ENCODE results near the gene PXDC1.

The PXDC1 gene

GRCh38 chr6:3712827-3713665 is 38.5 kb downstream of the PXDC1 start:
- no peak overlapping the region for H3K4me3 ChIP-seq (ENCODE audit: low read depth, low read length)
- TF ChIP-seq, protein P1, sequence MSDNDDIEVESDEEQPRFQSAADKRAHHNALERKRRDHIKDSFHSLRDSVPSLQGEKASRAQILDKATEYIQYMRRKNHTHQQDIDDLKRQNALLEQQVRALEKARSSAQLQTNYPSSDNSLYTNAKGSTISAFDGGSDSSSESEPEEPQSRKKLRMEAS (IDR thresholded peaks at IDR 0.05; ENCODE audit: low read depth, low read length) = no peak
- TF ChIP-seq POLR2A (IDR thresholded peaks at IDR 0.05; ENCODE audit: extremely low read depth, insufficient read length) (no peak), MYC (IDR thresholded peaks at IDR 0.05; ENCODE audit: low read depth, low read length) (no peak)
- TF ChIP-seq, protein P2, sequence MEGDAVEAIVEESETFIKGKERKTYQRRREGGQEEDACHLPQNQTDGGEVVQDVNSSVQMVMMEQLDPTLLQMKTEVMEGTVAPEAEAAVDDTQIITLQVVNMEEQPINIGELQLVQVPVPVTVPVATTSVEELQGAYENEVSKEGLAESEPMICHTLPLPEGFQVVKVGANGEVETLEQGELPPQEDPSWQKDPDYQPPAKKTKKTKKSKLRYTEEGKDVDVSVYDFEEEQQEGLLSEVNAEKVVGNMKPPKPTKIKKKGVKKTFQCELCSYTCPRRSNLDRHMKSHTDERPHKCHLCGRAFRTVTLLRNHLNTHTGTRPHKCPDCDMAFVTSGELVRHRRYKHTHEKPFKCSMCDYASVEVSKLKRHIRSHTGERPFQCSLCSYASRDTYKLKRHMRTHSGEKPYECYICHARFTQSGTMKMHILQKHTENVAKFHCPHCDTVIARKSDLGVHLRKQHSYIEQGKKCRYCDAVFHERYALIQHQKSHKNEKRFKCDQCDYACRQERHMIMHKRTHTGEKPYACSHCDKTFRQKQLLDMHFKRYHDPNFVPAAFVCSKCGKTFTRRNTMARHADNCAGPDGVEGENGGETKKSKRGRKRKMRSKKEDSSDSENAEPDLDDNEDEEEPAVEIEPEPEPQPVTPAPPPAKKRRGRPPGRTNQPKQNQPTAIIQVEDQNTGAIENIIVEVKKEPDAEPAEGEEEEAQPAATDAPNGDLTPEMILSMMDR (IDR thresholded peaks at IDR 0.05; ENCODE audit: low read depth, low read length) = no peak
- DNase-seq (ENCODE audit: low read depth) = no peak

- TF ChIP-seq, protein P1 (IDR thresholded peaks at IDR 0.05; ENCODE audit: low read depth, low read length) = no peak
- TF ChIP-seq POLR2A (IDR thresholded peaks at IDR 0.05; ENCODE audit: extremely low read depth, insufficient read length) = no peak
- TF ChIP-seq MYC (IDR thresholded peaks at IDR 0.05; ENCODE audit: low read depth, low read length) = no peak
- TF ChIP-seq, protein P2 (IDR thresholded peaks at IDR 0.05; ENCODE audit: low read depth, low read length) = no peak
Observed at GRCh38 chr6:3711776-3712175, 39.7 kb downstream of the PXDC1 start.

GRCh38 chr6:3710403-3710802 is 41.1 kb downstream of the PXDC1 start:
- TF ChIP-seq, protein P2 (IDR thresholded peaks at IDR 0.05; ENCODE audit: low read depth, low read length) = no peak
- TF ChIP-seq, protein P1 (IDR thresholded peaks at IDR 0.05; ENCODE audit: low read depth, low read length) = no peak
- TF ChIP-seq MYC (IDR thresholded peaks at IDR 0.05; ENCODE audit: low read depth, low read length) (no peak), POLR2A (IDR thresholded peaks at IDR 0.05; ENCODE audit: extremely low read depth, insufficient read length) (no peak)
- H3K4me3 ChIP-seq (ENCODE audit: low read depth, low read length) = no peak overlapping the region
- no peak for DNase-seq (ENCODE audit: low read depth)

More at GRCh38 chr6:3711776-3712175, 39.7 kb downstream of the PXDC1 start:
- H3K4me3 ChIP-seq (ENCODE audit: low read depth, low read length) = no peak overlapping the region
- no peak for DNase-seq (ENCODE audit: low read depth)

DNA sequence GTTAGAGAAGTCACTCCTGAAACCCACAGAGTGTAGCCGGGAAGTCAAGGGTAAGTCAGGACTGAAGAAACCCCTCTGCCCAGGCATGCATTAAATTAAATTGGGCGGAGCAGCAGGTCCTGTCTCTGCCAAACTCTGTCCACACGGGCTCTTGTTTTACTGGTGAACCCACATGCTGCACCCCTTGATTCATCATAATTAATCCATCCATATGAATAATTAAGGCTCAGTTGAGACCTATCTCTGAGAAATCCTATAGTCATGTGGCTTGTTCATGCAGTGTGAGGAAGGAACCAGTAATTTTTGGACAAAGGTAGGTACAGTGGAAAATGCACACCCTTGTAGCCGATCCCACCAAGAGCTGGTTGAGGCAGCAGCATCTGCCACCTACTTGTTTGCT is 43.0 kb downstream of the PXDC1 start:
- H3K4me3 ChIP-seq (ENCODE audit: low read depth, low read length) = no peak overlapping the region
- no peak for DNase-seq (ENCODE audit: low read depth)
- TF ChIP-seq POLR2A (IDR thresholded peaks at IDR 0.05; ENCODE audit: extremely low read depth, insufficient read length) (no peak), MYC (IDR thresholded peaks at IDR 0.05; ENCODE audit: low read depth, low read length) (no peak)
- TF ChIP-seq, protein P2 (IDR thresholded peaks at IDR 0.05; ENCODE audit: low read depth, low read length) = no peak
- TF ChIP-seq, protein P1 (IDR thresholded peaks at IDR 0.05; ENCODE audit: low read depth, low read length) = no peak

GRCh38 chr6:3707751-3708412 is 43.6 kb downstream of the PXDC1 start:
- TF ChIP-seq, protein P2 (IDR thresholded peaks at IDR 0.05; ENCODE audit: low read depth, low read length) = no peak
- TF ChIP-seq POLR2A (IDR thresholded peaks at IDR 0.05; ENCODE audit: extremely low read depth, insufficient read length) (no peak), MYC (IDR thresholded peaks at IDR 0.05; ENCODE audit: low read depth, low read length) (no peak)
- TF ChIP-seq, protein P1 (IDR thresholded peaks at IDR 0.05; ENCODE audit: low read depth, low read length) = no peak
- no peak overlapping the region for H3K4me3 ChIP-seq (ENCODE audit: low read depth, low read length)
- no peak for DNase-seq (ENCODE audit: low read depth)

Measured in NB4 (cell line).